ENCODE measurements around the gene CHD3.

Gene CHD3

DNA sequence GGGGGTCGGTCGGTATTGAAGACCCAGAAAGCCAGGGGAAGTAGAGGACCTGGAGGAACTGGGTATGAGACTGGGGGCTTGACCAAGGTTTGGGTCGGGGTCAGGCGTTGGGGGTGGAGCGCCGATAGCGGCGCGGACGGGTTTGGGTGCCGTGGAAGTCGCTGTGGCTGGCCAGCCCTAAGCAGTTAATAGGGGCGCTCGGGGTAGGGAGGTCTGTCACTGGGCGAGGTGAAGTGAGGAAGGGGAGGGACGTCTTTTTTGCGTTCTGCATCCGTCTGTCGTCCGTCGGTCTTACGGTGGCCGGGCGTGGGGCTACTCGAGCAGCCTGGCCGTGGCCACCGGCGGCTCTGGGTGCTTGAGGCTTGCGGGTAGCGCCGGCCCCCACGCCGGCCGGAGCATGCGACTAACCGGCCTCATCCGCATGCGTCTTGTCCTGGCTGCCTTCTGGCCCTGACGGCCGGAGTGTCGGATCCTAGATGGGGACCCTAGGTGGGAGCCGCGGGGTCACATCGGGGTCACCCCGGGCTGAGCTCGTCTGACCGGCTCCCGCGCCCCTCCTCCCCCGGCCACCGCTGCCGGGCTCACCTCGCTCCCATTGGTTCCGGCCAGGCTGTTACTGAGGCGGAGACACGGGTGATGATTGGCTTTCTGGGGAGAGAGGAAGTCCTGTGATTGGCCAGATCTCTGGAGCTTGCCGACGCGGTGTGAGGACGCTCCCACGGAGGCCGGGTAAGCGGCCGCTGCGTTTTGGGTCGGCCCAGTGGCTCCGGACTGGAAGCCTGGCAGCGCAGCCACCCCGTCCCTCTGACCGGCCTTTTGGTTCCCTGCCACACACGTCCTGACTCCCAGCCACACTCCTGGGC is 44.1 kb upstream of the CHD3 start:
- TF ChIP-seq SPI1 (IDR thresholded peaks at IDR 0.05; ENCODE audit: borderline replicate concordance, low read depth): peak; percentile 70; the same call in 1 of the 2 replicates
- no peak for TF ChIP-seq GABPA (IDR thresholded peaks at IDR 0.05; ENCODE audit: low read depth)
- peak; percentile 50; the same call in 1 of the 2 replicates for TF ChIP-seq POLR2AphosphoS5 (IDR thresholded peaks at IDR 0.05; ENCODE audit: low read depth)
- H3K4me3 ChIP-seq (replicated peaks; ENCODE audit: insufficient read depth, low read length): peak overlapping the region; percentile 56
- peak in 1 of 2 experiments; percentile 79 for DNase-seq (ENCODE audit: low read depth in 1 of 2, low spot score in 1 of 2)
- H3K27me3 ChIP-seq (ENCODE audit: insufficient read depth, poor library complexity, severe bottlenecking): no peaks in the 10 kb centered on the region
- H3K27ac ChIP-seq (replicated peaks): peak overlapping the region; percentile 95

DNA sequence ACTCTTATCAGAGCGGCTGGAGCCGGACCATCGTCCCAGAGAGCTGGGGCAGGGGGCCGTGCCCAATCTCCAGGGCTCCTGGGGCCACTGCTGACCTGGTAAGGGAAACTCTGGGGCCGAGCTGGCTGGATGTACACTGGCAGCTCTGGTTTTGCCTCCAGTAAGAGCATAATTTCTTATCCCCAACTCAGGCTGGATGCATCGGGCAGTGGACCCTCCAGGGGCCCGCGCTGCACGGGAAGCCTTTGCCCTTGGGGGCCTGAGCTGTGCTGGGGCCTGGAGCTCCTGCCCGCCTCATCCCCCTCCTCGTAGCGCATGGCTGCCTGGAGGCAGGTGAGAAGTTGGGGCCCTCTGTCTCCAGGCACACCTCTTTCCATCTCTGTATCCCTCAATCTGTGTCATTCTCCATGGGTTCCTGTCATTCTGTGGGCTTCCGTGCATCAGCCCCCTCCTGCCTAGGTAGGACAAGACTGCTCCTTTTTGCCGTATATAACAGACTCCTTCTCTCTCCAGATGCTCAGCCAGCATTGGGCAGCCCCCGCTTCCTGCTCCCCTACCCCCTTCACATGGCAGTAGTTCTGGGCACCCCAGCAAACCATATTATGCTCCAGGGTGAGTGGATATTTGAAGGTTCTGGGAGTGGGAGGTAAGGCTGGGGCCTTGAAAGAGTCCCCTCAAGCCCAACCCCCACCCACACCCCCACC is 43.1 kb upstream of the CHD3 start:
- TF ChIP-seq, protein P1, sequence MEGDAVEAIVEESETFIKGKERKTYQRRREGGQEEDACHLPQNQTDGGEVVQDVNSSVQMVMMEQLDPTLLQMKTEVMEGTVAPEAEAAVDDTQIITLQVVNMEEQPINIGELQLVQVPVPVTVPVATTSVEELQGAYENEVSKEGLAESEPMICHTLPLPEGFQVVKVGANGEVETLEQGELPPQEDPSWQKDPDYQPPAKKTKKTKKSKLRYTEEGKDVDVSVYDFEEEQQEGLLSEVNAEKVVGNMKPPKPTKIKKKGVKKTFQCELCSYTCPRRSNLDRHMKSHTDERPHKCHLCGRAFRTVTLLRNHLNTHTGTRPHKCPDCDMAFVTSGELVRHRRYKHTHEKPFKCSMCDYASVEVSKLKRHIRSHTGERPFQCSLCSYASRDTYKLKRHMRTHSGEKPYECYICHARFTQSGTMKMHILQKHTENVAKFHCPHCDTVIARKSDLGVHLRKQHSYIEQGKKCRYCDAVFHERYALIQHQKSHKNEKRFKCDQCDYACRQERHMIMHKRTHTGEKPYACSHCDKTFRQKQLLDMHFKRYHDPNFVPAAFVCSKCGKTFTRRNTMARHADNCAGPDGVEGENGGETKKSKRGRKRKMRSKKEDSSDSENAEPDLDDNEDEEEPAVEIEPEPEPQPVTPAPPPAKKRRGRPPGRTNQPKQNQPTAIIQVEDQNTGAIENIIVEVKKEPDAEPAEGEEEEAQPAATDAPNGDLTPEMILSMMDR (IDR thresholded peaks at IDR 0.05; ENCODE audit: insufficient read depth, low read length): no peak
- TF ChIP-seq POLR2AphosphoS5 (IDR thresholded peaks at IDR 0.05; ENCODE audit: low read depth) (no peak), GABPA (IDR thresholded peaks at IDR 0.05; ENCODE audit: low read depth) (no peak), SPI1 (IDR thresholded peaks at IDR 0.05; ENCODE audit: borderline replicate concordance, low read depth) (no peak)
- TF ChIP-seq, protein P2, sequence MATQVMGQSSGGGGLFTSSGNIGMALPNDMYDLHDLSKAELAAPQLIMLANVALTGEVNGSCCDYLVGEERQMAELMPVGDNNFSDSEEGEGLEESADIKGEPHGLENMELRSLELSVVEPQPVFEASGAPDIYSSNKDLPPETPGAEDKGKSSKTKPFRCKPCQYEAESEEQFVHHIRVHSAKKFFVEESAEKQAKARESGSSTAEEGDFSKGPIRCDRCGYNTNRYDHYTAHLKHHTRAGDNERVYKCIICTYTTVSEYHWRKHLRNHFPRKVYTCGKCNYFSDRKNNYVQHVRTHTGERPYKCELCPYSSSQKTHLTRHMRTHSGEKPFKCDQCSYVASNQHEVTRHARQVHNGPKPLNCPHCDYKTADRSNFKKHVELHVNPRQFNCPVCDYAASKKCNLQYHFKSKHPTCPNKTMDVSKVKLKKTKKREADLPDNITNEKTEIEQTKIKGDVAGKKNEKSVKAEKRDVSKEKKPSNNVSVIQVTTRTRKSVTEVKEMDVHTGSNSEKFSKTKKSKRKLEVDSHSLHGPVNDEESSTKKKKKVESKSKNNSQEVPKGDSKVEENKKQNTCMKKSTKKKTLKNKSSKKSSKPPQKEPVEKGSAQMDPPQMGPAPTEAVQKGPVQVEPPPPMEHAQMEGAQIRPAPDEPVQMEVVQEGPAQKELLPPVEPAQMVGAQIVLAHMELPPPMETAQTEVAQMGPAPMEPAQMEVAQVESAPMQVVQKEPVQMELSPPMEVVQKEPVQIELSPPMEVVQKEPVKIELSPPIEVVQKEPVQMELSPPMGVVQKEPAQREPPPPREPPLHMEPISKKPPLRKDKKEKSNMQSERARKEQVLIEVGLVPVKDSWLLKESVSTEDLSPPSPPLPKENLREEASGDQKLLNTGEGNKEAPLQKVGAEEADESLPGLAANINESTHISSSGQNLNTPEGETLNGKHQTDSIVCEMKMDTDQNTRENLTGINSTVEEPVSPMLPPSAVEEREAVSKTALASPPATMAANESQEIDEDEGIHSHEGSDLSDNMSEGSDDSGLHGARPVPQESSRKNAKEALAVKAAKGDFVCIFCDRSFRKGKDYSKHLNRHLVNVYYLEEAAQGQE (IDR thresholded peaks at IDR 0.05; ENCODE audit: insufficient replicate concordance, low read depth): no peak
- no peaks in the 10 kb centered on the region for H3K27me3 ChIP-seq (ENCODE audit: insufficient read depth, poor library complexity, severe bottlenecking)
- peak overlapping the region; percentile 56 for H3K4me3 ChIP-seq (replicated peaks; ENCODE audit: insufficient read depth, low read length)
- no peak overlapping the region for H3K27ac ChIP-seq (replicated peaks)
- DNase-seq (ENCODE audit: low read depth in 1 of 2, low spot score in 1 of 2): no peak

DNA sequence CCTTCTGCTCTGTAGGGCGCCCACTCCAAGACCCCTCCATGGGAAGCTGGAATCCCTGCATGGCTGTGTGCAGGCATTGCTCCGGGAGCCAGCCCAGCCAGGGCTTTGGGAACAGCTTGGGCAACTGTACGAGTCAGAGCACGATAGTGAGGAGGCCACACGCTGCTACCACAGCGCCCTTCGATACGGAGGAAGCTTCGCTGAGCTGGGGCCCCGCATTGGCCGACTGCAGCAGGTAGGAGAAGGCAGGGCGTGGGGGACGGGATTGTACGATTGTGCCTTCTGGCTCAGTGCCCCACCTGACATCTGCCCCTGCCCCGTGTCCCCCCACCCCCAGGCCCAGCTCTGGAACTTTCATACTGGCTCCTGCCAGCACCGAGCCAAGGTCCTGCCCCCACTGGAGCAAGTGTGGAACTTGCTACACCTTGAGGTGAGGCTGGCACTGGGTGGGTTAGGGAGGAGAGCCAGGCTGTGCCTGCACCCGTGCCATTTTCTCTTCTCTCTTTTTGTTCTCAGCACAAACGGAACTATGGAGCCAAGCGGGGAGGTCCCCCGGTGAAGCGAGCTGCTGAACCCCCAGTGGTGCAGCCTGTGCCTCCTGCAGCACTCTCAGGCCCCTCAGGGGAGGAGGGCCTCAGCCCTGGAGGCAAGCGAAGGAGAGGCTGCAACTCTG is 42.4 kb upstream of the CHD3 start:
- DNase-seq (ENCODE audit: low read depth in 1 of 2, low spot score in 1 of 2): no peak

More for the DNA sequence above, 42.4 kb upstream of the CHD3 start:
- Histone ChIP-seq H3K4me3 (replicated peaks; ENCODE audit: insufficient read depth, low read length) (no peak overlapping the region), H3K27ac (replicated peaks) (no peak overlapping the region), H3K27me3 (ENCODE audit: insufficient read depth, poor library complexity, severe bottlenecking) (no peaks in the 10 kb centered on the region)
- TF ChIP-seq SPI1 (IDR thresholded peaks at IDR 0.05; ENCODE audit: borderline replicate concordance, low read depth) (no peak), POLR2AphosphoS5 (IDR thresholded peaks at IDR 0.05; ENCODE audit: low read depth) (no peak), GABPA (IDR thresholded peaks at IDR 0.05; ENCODE audit: low read depth) (no peak)
- TF ChIP-seq, protein P2 (IDR thresholded peaks at IDR 0.05; ENCODE audit: insufficient replicate concordance, low read depth): no peak
- TF ChIP-seq, protein P1 (IDR thresholded peaks at IDR 0.05; ENCODE audit: insufficient read depth, low read length): no peak

Data from HL-60 (cell line).